Non-pigmented ciliary epithelial cell (primary cell): ENCODE results near the gene ACACB.

ENCODE experiments used
- DNase-seq: peaks from one replicate; pipeline ENCODE4 v3.0.0-alpha.2; 2010; ENCODE audit warnings: low read depth

Gene ACACB

GRCh38 chr12:109174468-109174867, 58.1 kb downstream of the ACACB start:
- DNase-seq, result no peak

- DNase-seq, result no peak
Measured at GRCh38 chr12:109178532-109178931, 62.1 kb downstream of the ACACB start.

- DNase-seq, result no peak
Measured at GRCh38 chr12:109179927-109180326, 63.5 kb downstream of the ACACB start.

- no peak for DNase-seq
Measured at GRCh38 chr12:109182041-109182839, 65.9 kb downstream of the ACACB start.

- no peak for DNase-seq
Measured at GRCh38 chr12:109185441-109185840, 69.1 kb downstream of the ACACB start.

GRCh38 chr12:109186993-109187653, 70.7 kb downstream of the ACACB start:
- DNase-seq, result no peak

- no peak for DNase-seq
Measured at GRCh38 chr12:109188108-109188712, 71.8 kb downstream of the ACACB start.

GRCh38 chr12:109189291-109189690, 72.9 kb downstream of the ACACB start:
- DNase-seq, result no peak

GRCh38 chr12:109191621-109192250, 75.3 kb downstream of the ACACB start:
- no peak for DNase-seq

- DNase-seq, result no peak
Measured at GRCh38 chr12:109192358-109192757, 76.0 kb downstream of the ACACB start.

- no peak for DNase-seq
Measured at GRCh38 chr12:109193896-109194295, 77.5 kb downstream of the ACACB start.

GRCh38 chr12:109196332-109196731, 79.9 kb downstream of the ACACB start:
- DNase-seq, result no peak

- DNase-seq, result no peak
Measured at GRCh38 chr12:109197327-109197726, 80.9 kb downstream of the ACACB start.

- DNase-seq, result no peak
Measured at GRCh38 chr12:109199324-109199723, 82.9 kb downstream of the ACACB start.

GRCh38 chr12:109200825-109201495, 84.6 kb downstream of the ACACB start:
- DNase-seq, result no peak

GRCh38 chr12:109201496-109201885, 85.1 kb downstream of the ACACB start:
- no peak for DNase-seq

GRCh38 chr12:109202770-109203169, 86.4 kb downstream of the ACACB start:
- no peak for DNase-seq

GRCh38 chr12:109203480-109203879, 87.1 kb downstream of the ACACB start:
- no peak for DNase-seq

GRCh38 chr12:109209082-109209481, 92.7 kb downstream of the ACACB start:
- no peak for DNase-seq

- DNase-seq, result no peak
Measured at GRCh38 chr12:109212460-109213115, 96.2 kb downstream of the ACACB start.

- no peak for DNase-seq
Measured at GRCh38 chr12:109214131-109214530, 97.7 kb downstream of the ACACB start.

- no peak for DNase-seq
Measured at GRCh38 chr12:109218996-109219395, 102.6 kb downstream of the ACACB start.
